IMR-90 (cell line): ENCODE measurements around the gene EIF3L. TPM values are rescaled to one million over a fixed set of nuclear protein-coding genes. Genes with fewer than 3 reads are reported as not detected.

Experiments used
- ATAC-seq: fragments of 200-7000 bp; cut with Tn5 transposase; 2 replicates; pipeline ENCODE4 v1.9.1; 2020; ENCODE audit warnings: low read depth, mild to moderate bottlenecking, moderate library complexity
- BruUV-seq: library from RNA; stranded (reverse); fragments of 400-500 nt; replicated peaks from 2 replicates; lab custom pipeline; 2021; lab: Mats Ljungman, UMichigan
- CTCF ChIA-PET: fragments of 300-600 bp; formaldehyde crosslinking; extraction: SDS; loops from one replicate; lab custom pipeline; 2021; ENCODE audit warnings: antibody characterized with exemption; lab: Yijun Ruan, JAX
- POLR2A ChIA-PET: fragments of 300-600 bp; sonication (Branson Sonifier 250); formaldehyde crosslinking; loops from one replicate; lab custom pipeline; 2022; ENCODE audit warnings: antibody characterized with exemption; ENCODE audit not compliant: unreplicated experiment; lab: Charles Lee
- DNase-seq: peaks from one replicate; pipeline ENCODE4 v3.0.0; 2013
- H2AFZ ChIP-seq: replicated peaks from 2 replicates; pipeline ENCODE3; 2013; ENCODE audit warnings: low read length, mild to moderate bottlenecking; ENCODE audit not compliant: poor library complexity
- H2AK5ac ChIP-seq: 2 replicates; pipeline ENCODE4 v1.6.1; 2013; ENCODE audit warnings: low read depth, low read length, inconsistent platforms
- H2AK9ac ChIP-seq: replicated peaks from 2 replicates; pipeline ENCODE3; 2013; ENCODE audit warnings: mild to moderate bottlenecking, low read depth, low read length, moderate library complexity; ENCODE audit not compliant: poor library complexity
- H2BK120ac ChIP-seq: 2 replicates; pipeline ENCODE4 v1.6.1; 2013; ENCODE audit warnings: low read depth, low read length, inconsistent platforms
- H2BK15ac ChIP-seq: 3 replicates; pipeline ENCODE4 v1.6.1; 2013; ENCODE audit warnings: low read depth, low read length, inconsistent platforms
- H2BK20ac ChIP-seq: 2 replicates; pipeline ENCODE4 v1.6.1; 2013; ENCODE audit warnings: low read depth, mild to moderate bottlenecking, inconsistent platforms, low read length, moderate library complexity
- H2BK5ac ChIP-seq: 2 replicates; pipeline ENCODE4 v1.6.1; 2013; ENCODE audit warnings: mild to moderate bottlenecking, low read depth, low read length, inconsistent platforms; ENCODE audit not compliant: poor library complexity, severe bottlenecking
- H3K14ac ChIP-seq: replicated peaks from 2 replicates; pipeline ENCODE4 v1.6.1; 2013; ENCODE audit warnings: low read depth, low read length, inconsistent platforms
- H3K18ac ChIP-seq: 2 replicates; pipeline ENCODE4 v1.6.1; 2013; ENCODE audit warnings: low read depth, low read length, control low read depth
- H3K23ac ChIP-seq: 2 replicates; pipeline ENCODE4 v1.6.1; 2013; ENCODE audit warnings: low read depth, low read length, inconsistent platforms
- H3K27ac ChIP-seq: 2 replicates; pipeline ENCODE4 v1.5.1; 2013; ENCODE audit warnings: mild to moderate bottlenecking, control low read depth, low read length; ENCODE audit not compliant: insufficient read depth
- H3K27me3 ChIP-seq: 2 replicates; pipeline ENCODE4 v1.6.1; 2013; ENCODE audit warnings: low read length; ENCODE audit not compliant: control insufficient read depth, insufficient read depth
- H3K36me3 ChIP-seq: 2 replicates; pipeline ENCODE4 v1.6.1; 2013; ENCODE audit warnings: low read length, mixed read lengths; ENCODE audit not compliant: control insufficient read depth, insufficient read depth
- H3K4ac ChIP-seq: 2 replicates; pipeline ENCODE4 v1.6.1; 2013; ENCODE audit warnings: low read depth, low read length, inconsistent platforms
- H3K4me1 ChIP-seq: 2 replicates; pipeline ENCODE4 v1.6.1; 2013; ENCODE audit warnings: low read length, mixed read lengths; ENCODE audit not compliant: control insufficient read depth, insufficient read depth
- H3K4me2 ChIP-seq: 2 replicates; pipeline ENCODE4 v1.6.1; 2013; ENCODE audit warnings: low read depth, mild to moderate bottlenecking, control low read depth, low read length, moderate library complexity
- H3K4me3 ChIP-seq: 2 replicates; pipeline ENCODE4 v1.5.1; 2013; ENCODE audit warnings: low read depth, mild to moderate bottlenecking, control low read depth, low read length, moderate library complexity; ENCODE audit not compliant: insufficient read depth
- H3K56ac ChIP-seq: 2 replicates; pipeline ENCODE4 v1.6.1; 2013; ENCODE audit warnings: low read length, inconsistent platforms; ENCODE audit not compliant: insufficient read depth; ENCODE audit errors: extremely low read depth
- H3K79me1 ChIP-seq, 2 experiments: 2 replicates each; pipeline ENCODE4 v1.6.1; 2013; ENCODE audit warnings: low read length in 2 of 2, inconsistent platforms in 1 of 2, low read depth in 1 of 2
- H3K9ac ChIP-seq: 2 replicates; pipeline ENCODE4 v1.6.1; 2013; ENCODE audit warnings: low read depth, low read length, control low read depth
- H3K9me1 ChIP-seq: 2 replicates; pipeline ENCODE4 v1.6.1; 2013; ENCODE audit warnings: low read length, inconsistent platforms; ENCODE audit not compliant: insufficient read depth
- H3K9me3 ChIP-seq: 2 replicates; pipeline ENCODE4 v1.6.1; 2013; ENCODE audit warnings: low read length; ENCODE audit not compliant: control insufficient read depth, insufficient read depth
- H4K20me1 ChIP-seq: 2 replicates; pipeline ENCODE4 v1.6.1; 2013; ENCODE audit warnings: low read length, inconsistent platforms; ENCODE audit not compliant: insufficient read depth
- H4K5ac ChIP-seq: 2 replicates; pipeline ENCODE4 v1.6.1; 2013; ENCODE audit warnings: mild to moderate bottlenecking, low read depth, low read length, control low read depth
- H4K8ac ChIP-seq, 2 experiments: 2 replicates each; pipeline ENCODE4 v1.6.1; 2013; ENCODE audit warnings: low read depth in 2 of 2, low read length in 2 of 2, control low read depth in 1 of 2, inconsistent platforms in 1 of 2
- H4K91ac ChIP-seq: 2 replicates; pipeline ENCODE4 v1.6.1; 2013; ENCODE audit warnings: low read depth, low read length, inconsistent platforms; ENCODE audit not compliant: insufficient read depth
- CHD1 ChIP-seq: IDR thresholded peaks from 2 replicates; pipeline ENCODE4 v1.6.1; 2012; ENCODE audit warnings: low read depth, low read length, improper control_type of control experiment
- FOS ChIP-seq: fragments of 150-350 bp; IDR thresholded peaks from 2 replicates; pipeline ENCODE4 v1.6.1; 2016; ENCODE audit warnings: low read depth, low read length
- MAFK ChIP-seq: IDR thresholded peaks from 2 replicates; pipeline ENCODE4 v1.6.1; 2012; ENCODE audit warnings: low read depth, low read length, improper control_type of control experiment
- USF2 ChIP-seq: fragments of 150-350 bp; IDR thresholded peaks from 2 replicates; pipeline ENCODE4 v1.6.1; 2017; ENCODE audit warnings: mild to moderate bottlenecking, antibody characterized with exemption, low read length, low read depth
- WGBS, 2 experiments: methylation state at CpG; one replicate each; pipeline versions ENCODE4 v1.1.5 to v1.1.7; 2013; ENCODE audit warnings: missing lambda C conversion rate in 2 of 2; ENCODE audit not compliant: insufficient read length in 1 of 2; ENCODE audit errors: extremely low coverage in 2 of 2; 5-methylcytosine and 5-hydroxymethylcytosine counted together
- dilution Hi-C: fragments of 300-500 bp; cut with HindIII; formaldehyde crosslinking; loops from one replicate; pipeline ENCODE4 v1.14.3; 2018; ENCODE audit warnings: low sequenced_read_pairs; ENCODE audit not compliant: unreplicated experiment
- in situ Hi-C: fragments of 300-500 bp; cut with MboI; formaldehyde crosslinking; loops from 3 replicates; pipeline ENCODE4 v1.14.3; 2019; ENCODE audit warnings: low sequenced_read_pairs, inconsistent platforms, mixed read lengths
- intact Hi-C: fragments of 100-400 bp; cut with micrococcal nuclease; formaldehyde crosslinking; loops from 2 replicates; pipeline ENCODE4 v1.10.0; 2022
- polyA plus RNA-seq, 3 experiments: library from polyadenylated mRNA; depleted of rRNA; stranded (reverse); fragments of >200 nt; gene quantifications; 2 replicates each; pipeline ENCODE4 v1.2.3, GENCODE V29; 2012; ENCODE audit warnings: low replicate concordance in 1 of 3
- total RNA-seq: library from RNA; depleted of rRNA; stranded (reverse); fragments of >200 nt; gene quantifications from 2 replicates; pipeline ENCODE4 v1.2.3, GENCODE V29; 2012

EIF3L gene
- total and polyA plus RNA-seq, 2 of the 4 experiments (the other 2 are of a cell fraction), result 391 to 593 TPM

GRCh38 chr22:37912171-37912570 lies 63.0 kb downstream of the EIF3L start:
- intact Hi-C loops, result no loop called here
- Histone ChIP-seq H2AK5ac (no peak overlapping the region), H2BK5ac (no peak overlapping the region), H3K27ac (no peak overlapping the region), H2BK20ac (no peak overlapping the region), H3K79me1 (peaks cover 24 to 60% of the 10 kb centered on the region in 2 experiments), H3K56ac (no peak overlapping the region), H3K14ac (no peak overlapping the region), H2AFZ (no peak overlapping the region), H3K36me3 (peaks cover 30% of the 10 kb centered on the region), H3K4me3 (no peak overlapping the region), H2AK9ac (peak overlapping the region; percentile 16), H3K23ac (no peak overlapping the region), H3K18ac (no peak overlapping the region), H3K4me2 (no peak overlapping the region), H2BK15ac (no peak overlapping the region), H4K91ac (no peak overlapping the region), H3K27me3 (no peaks in the 10 kb centered on the region), H4K5ac (no peak overlapping the region), H2BK120ac (no peak overlapping the region), H3K4ac (no peak overlapping the region), H4K8ac (no peak overlapping the region), H3K4me1 (peaks cover 11% of the 10 kb centered on the region), H3K9me3 (no peaks in the 10 kb centered on the region), H3K9me1 (peaks cover 17% of the 10 kb centered on the region), H4K20me1 (peaks cover 39% of the 10 kb centered on the region), H3K9ac (no peak overlapping the region)
- ATAC-seq, result no peak
- TF ChIP-seq FOS (no peak), MAFK (no peak), CHD1 (no peak), USF2 (no peak)
- no peak for DNase-seq
- dilution Hi-C loops, result no loop called here
- BruUV-seq, result no TSS peak
- in situ Hi-C loops, result no loop called here
- POLR2A ChIA-PET, result no interaction called here
- CTCF ChIA-PET, result no interaction called here
- WGBS, 2 experiments, result no CpG with 5 or more reads among the region's 8 CpGs
